Measurements from ENCODE around the gene MLH3.
"Not testable (repeated sequence)": the region's sequence is repeated elsewhere in the genome, so short reads cannot be mapped to it uniquely, and the experiment has no call there.

The MLH3 gene

DNA sequence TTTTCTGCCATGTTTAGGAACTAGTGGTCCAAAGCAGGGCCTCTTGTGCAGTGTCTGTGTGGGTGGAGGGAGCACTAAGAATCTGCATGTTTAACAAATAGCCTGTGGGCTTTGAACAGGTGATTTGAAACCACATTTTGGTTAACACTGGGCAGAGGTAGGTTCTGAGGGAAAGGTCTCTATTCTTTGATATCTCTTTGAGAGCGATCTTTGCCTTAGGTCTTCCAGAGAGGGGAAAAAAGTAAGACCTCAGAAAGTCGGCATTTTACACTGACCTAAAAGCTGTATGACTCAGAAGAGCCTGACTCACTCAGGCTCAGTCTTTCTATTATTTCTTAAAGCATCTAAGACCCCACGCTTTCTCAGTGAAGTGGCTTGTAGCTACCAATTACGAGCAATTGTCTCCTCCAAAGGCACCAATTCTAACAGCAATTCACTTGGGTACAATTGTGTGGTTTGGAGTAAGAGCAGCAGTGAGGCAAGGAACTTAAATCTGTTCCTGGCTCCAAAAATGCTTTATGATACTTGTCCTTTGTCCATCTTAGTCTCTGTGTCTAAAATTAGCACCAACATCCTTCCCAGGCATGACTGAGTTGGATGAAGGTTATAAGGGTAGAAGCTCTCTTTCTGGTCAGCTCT lies 39.8 kb downstream of the MLH3 start:
- H3K36me3 ChIP-seq (ENCODE audit: control insufficient read depth in 2 of 2, insufficient read depth in 2 of 2, low read length in 2 of 2) = peaks cover 63 to 64% of the 10 kb centered on the region in 2 donors
- H3K9ac ChIP-seq (ENCODE audit: low read length in 2 of 2) = peak overlapping the region in 1 of 2 donors; percentile 7
- H3K27me3 ChIP-seq (ENCODE audit: control insufficient read depth in 1 of 2, insufficient read depth in 2 of 2, low read length in 2 of 2) = no peaks in the 10 kb centered on the region
- peaks cover 9% of the 10 kb centered on the region for H3K4me1 ChIP-seq (ENCODE audit: control insufficient read depth, insufficient read depth, low read length)
- no peak overlapping the region for H3K27ac ChIP-seq (ENCODE audit: low read length)
- no peak overlapping the region for H3K4me3 ChIP-seq (ENCODE audit: low read length in 2 of 2)
- no peaks in the 10 kb centered on the region for H3K9me3 ChIP-seq (ENCODE audit: control insufficient read depth in 2 of 2, low read length in 2 of 2)

DNA sequence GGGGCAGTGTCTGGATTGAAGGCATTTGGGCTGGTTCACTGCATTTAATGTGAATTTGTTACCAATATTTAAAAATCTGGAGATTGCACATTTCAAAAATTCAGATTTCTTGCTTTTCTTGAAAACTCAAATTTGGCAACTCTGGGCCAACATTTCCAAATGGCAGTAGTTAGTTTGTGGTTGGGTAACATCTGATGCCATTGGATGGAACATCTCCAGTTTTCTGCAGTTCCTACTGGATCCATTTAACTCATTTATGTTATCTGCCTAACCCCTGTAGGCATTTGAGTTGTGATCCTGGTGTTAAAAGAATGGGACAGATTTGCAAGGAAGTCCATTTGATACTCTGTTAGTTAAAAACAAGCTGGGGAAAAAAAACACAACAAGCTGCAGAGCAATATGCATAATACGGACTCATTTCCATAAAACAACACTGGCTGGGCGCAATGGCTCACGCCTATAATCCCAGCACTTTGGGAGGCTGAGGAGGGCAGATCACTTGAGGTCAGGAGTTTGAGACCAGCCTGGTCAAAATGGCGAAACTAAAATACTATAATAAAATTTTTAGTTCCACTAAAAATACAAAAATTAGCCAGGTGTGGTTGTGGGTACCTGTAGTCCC lies 40.7 kb downstream of the MLH3 start:
- Histone ChIP-seq H3K36me3 (ENCODE audit: control insufficient read depth in 2 of 2, insufficient read depth in 2 of 2, low read length in 2 of 2) (peaks cover 60 to 61% of the 10 kb centered on the region in 2 donors), H3K4me3 (ENCODE audit: low read length in 2 of 2) (no peak overlapping the region), H3K9ac (ENCODE audit: low read length in 2 of 2) (no peak overlapping the region), H3K9me3 (ENCODE audit: control insufficient read depth in 2 of 2, low read length in 2 of 2) (no peaks in the 10 kb centered on the region), H3K4me1 (ENCODE audit: control insufficient read depth, insufficient read depth, low read length) (peaks cover 9% of the 10 kb centered on the region), H3K27ac (ENCODE audit: low read length) (no peak overlapping the region), H3K27me3 (ENCODE audit: control insufficient read depth in 1 of 2, insufficient read depth in 2 of 2, low read length in 2 of 2) (no peaks in the 10 kb centered on the region)

DNA sequence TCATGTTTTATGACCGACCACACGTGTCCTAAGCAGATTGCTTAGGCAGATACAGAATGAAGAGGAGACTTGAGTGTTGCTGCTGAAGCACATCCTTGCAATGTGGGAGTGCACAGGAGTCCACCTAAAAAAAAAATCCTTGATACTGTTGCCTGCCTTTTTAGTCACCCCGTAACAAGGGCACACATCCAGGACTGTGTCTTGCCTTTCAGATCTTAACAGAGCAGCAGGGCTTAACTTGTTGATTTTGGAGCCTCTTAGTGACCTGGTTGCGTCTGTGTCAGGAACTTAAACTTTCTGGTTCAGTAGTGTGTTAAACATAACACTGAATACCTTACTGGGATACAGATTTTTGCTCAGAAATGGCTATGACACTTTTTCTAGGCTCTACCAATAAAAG lies 42.1 kb downstream of the MLH3 start:
- Histone ChIP-seq H3K4me3 (ENCODE audit: low read length in 2 of 2) (no peak overlapping the region), H3K27ac (ENCODE audit: low read length) (no peak overlapping the region), H3K36me3 (ENCODE audit: control insufficient read depth in 2 of 2, insufficient read depth in 2 of 2, low read length in 2 of 2) (peaks cover 51 to 59% of the 10 kb centered on the region in 2 donors), H3K27me3 (ENCODE audit: control insufficient read depth in 1 of 2, insufficient read depth in 2 of 2, low read length in 2 of 2) (no peaks in the 10 kb centered on the region), H3K4me1 (ENCODE audit: control insufficient read depth, insufficient read depth, low read length) (peaks cover 12% of the 10 kb centered on the region), H3K9me3 (ENCODE audit: control insufficient read depth in 2 of 2, low read length in 2 of 2) (no peaks in the 10 kb centered on the region), H3K9ac (ENCODE audit: low read length in 2 of 2) (no peak overlapping the region)

DNA sequence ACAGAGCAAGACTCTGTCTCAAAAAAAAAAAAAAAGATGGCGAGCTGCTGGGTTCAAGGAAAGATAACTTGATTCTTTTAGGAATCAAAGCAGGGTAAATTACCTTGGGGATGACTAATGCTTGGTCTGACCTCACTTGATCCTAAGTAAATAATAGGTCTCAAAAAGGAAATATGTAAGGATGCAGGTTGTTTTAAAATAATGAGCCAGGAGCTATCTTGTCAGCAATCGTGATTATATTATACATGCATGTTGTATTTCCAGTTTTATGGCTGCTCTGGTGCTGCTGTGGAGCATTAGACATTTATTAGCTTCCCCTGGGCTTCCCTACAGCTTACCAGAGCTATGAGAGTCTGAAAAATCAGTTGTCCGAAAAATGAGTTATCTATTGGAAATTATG lies 45.9 kb downstream of the MLH3 start:
- H3K27ac ChIP-seq (ENCODE audit: low read length) = no peak overlapping the region
- no peak overlapping the region for H3K9ac ChIP-seq (ENCODE audit: low read length in 2 of 2)
- H3K4me1 ChIP-seq (ENCODE audit: control insufficient read depth, insufficient read depth, low read length) = peaks cover 17% of the 10 kb centered on the region
- H3K4me3 ChIP-seq (ENCODE audit: low read length in 2 of 2) = no peak overlapping the region
- peaks cover 32 to 47% of the 10 kb centered on the region in 2 donors for H3K36me3 ChIP-seq (ENCODE audit: control insufficient read depth in 2 of 2, insufficient read depth in 2 of 2, low read length in 2 of 2)
- H3K9me3 ChIP-seq (ENCODE audit: control insufficient read depth in 2 of 2, low read length in 2 of 2) = no peaks in the 10 kb centered on the region
- H3K27me3 ChIP-seq (ENCODE audit: control insufficient read depth in 1 of 2, insufficient read depth in 2 of 2, low read length in 2 of 2) = no peaks in the 10 kb centered on the region

DNA sequence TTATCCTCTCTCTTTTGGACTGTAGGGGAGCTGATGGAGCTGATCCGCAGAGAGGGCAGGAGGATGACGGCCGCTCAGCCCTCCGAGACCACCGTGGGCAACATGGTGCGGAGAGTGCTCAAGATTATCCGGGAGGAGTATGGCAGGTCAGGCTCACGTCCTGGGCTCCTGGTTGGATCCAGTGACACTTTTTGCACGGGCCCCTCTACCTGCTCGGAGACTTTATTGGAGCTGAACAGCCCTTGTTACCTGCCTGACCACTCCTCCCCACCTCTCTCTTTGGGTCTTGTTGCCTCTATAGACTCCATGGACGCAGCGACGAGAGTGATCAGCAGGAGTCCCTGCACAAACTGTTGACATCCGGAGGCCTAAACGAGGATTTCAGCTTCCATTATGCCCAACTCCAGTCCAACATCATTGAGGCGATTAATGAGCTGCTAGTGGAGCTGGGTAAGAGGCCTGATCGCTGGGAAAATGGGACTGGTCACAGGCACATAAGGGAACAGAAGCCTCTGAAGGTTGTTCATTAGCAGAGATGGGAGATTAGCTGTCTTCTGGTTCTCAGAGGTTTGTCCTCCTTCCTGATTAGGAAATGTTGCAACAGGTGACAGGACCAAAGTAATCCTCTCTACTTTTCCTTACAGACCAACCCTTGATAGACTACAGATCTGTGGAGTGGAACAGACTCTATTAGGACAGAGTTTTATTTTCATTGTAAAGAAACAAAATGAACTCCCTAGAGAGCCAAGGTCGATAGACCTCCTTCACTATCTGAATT lies 47.8 kb downstream of the MLH3 start:
- Histone ChIP-seq H3K36me3 (ENCODE audit: control insufficient read depth in 2 of 2, insufficient read depth in 2 of 2, low read length in 2 of 2) (peaks cover 21 to 30% of the 10 kb centered on the region in 2 donors), H3K4me3 (ENCODE audit: low read length in 2 of 2) (peak overlapping the region; percentile 98 to 99), H3K27me3 (ENCODE audit: control insufficient read depth in 1 of 2, insufficient read depth in 2 of 2, low read length in 2 of 2) (no peaks in the 10 kb centered on the region), H3K4me1 (ENCODE audit: control insufficient read depth, insufficient read depth, low read length) (peaks cover 17% of the 10 kb centered on the region), H3K9me3 (ENCODE audit: control insufficient read depth in 2 of 2, low read length in 2 of 2) (no peaks in the 10 kb centered on the region), H3K27ac (ENCODE audit: low read length) (peak overlapping the region; percentile 76), H3K9ac (ENCODE audit: low read length in 2 of 2) (peak overlapping the region; percentile 93 to 94)

DNA sequence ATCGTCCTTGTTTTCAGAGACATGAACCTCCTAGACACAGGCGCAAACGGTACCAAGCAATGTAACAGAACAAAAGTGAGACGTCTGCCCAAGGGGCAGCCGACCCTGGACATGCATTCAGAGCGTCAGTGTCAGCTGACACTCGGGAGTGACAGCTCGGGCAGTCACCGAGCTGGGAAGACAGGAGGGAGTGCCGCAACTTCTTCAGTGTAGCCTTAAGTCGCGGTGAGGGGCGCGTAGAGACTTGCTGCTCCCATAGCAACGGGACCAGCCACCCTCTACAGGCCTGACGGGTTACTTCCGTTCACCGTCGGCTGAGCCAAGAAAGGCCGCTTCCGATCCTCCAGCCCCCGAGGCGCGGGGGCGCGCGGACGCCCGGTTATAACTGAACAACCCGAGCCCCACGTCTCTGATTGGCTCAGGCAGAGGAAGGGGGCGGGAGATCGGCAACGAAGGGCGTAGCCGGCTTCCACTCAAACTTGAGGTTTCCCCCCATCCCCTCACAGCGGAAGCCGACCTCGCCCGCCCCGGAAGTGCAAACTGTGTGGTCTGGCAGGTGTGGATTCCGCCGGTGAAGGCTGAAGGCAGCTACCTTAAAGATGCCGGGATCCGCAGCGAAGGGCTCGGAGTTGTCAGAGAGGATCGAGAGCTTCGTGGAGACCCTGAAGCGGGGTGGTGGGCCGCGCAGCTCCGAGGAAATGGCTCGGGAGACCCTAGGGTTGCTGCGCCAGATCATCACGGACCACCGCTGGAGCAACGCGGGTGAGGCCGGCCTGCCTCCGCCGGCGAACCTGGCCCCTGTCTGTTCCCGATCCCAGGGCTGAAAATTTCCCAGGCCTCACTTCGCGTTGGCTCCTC lies 48.6 kb downstream of the MLH3 start, which contains the start of gene EIF2B2:
TSS of gene EIF2B2 (plus strand) at position 530 of the 858 bp plus-strand sequence. CDS start at position 600, 70 bp downstream.
- H3K4me3 ChIP-seq (ENCODE audit: low read length in 2 of 2) = peak within 1 kb of the TSS; percentile 98 to 99
- H3K27ac ChIP-seq (ENCODE audit: low read length) = peak within 1 kb of the TSS; percentile 76
- H3K9ac ChIP-seq (ENCODE audit: low read length in 2 of 2) = peak within 1 kb of the TSS; percentile 93 to 94
- H3K9me3 ChIP-seq (ENCODE audit: control insufficient read depth in 2 of 2, low read length in 2 of 2) = no peaks in the 10 kb centered on the region
- H3K4me1 ChIP-seq (ENCODE audit: control insufficient read depth, insufficient read depth, low read length) = peaks cover 17% of the 10 kb centered on the region
- no peaks in the 10 kb centered on the region for H3K27me3 ChIP-seq (ENCODE audit: control insufficient read depth in 1 of 2, insufficient read depth in 2 of 2, low read length in 2 of 2)
- H3K36me3 ChIP-seq (ENCODE audit: control insufficient read depth in 2 of 2, insufficient read depth in 2 of 2, low read length in 2 of 2) = peaks cover 13 to 22% of the 10 kb centered on the region in 2 donors

DNA sequence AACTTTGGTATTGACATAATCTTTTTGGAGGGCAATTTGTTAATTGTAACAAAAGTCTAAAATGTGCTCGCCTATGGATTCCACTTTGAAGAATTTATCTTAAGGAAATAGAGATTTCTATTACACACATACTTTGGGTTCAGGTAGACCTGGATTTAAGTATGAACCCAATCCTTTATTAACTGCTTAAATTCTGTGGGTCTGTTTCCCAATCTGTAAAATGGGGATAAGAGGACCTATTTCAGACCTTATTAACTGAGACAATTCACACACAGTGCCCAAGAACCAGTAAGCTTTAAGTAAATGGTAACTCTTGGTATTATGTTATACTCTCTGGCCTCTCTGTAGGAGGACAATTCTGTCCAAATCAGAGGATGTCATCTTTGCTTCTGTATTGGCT lies 49.4 kb downstream of the MLH3 start:
- Histone ChIP-seq H3K36me3 (ENCODE audit: control insufficient read depth in 2 of 2, insufficient read depth in 2 of 2, low read length in 2 of 2) (peaks cover 8 to 15% of the 10 kb centered on the region in 2 donors), H3K9me3 (ENCODE audit: control insufficient read depth in 2 of 2, low read length in 2 of 2) (no peaks in the 10 kb centered on the region), H3K27ac (ENCODE audit: low read length) (peak overlapping the region; percentile 76), H3K27me3 (ENCODE audit: control insufficient read depth in 1 of 2, insufficient read depth in 2 of 2, low read length in 2 of 2) (no peaks in the 10 kb centered on the region), H3K4me1 (ENCODE audit: control insufficient read depth, insufficient read depth, low read length) (peaks cover 17% of the 10 kb centered on the region), H3K4me3 (ENCODE audit: low read length in 2 of 2) (peak overlapping the region; percentile 98 to 99), H3K9ac (ENCODE audit: low read length in 2 of 2) (peak overlapping the region; percentile 93 to 94)

GRCh38 chr14:75001261-75001660 lies 50.0 kb downstream of the MLH3 start:
- Histone ChIP-seq H3K27ac (ENCODE audit: low read length) (no peak overlapping the region), H3K9me3 (ENCODE audit: control insufficient read depth in 2 of 2, low read length in 2 of 2) (no peaks in the 10 kb centered on the region), H3K36me3 (ENCODE audit: control insufficient read depth in 2 of 2, insufficient read depth in 2 of 2, low read length in 2 of 2) (peaks cover 1 to 9% of the 10 kb centered on the region in 2 donors), H3K4me1 (ENCODE audit: control insufficient read depth, insufficient read depth, low read length) (peaks cover 17% of the 10 kb centered on the region), H3K27me3 (ENCODE audit: control insufficient read depth in 1 of 2, insufficient read depth in 2 of 2, low read length in 2 of 2) (no peaks in the 10 kb centered on the region), H3K9ac (ENCODE audit: low read length in 2 of 2) (no peak overlapping the region), H3K4me3 (ENCODE audit: low read length in 2 of 2) (no peak overlapping the region)

GRCh38 chr14:74995781-74996180 lies 55.5 kb downstream of the MLH3 start:
- not testable (repeated sequence) for H3K4me3 ChIP-seq (ENCODE audit: low read length in 2 of 2); H3K9me3 ChIP-seq (ENCODE audit: control insufficient read depth in 2 of 2, low read length in 2 of 2); H3K27me3 ChIP-seq (ENCODE audit: control insufficient read depth in 1 of 2, insufficient read depth in 2 of 2, low read length in 2 of 2); H3K27ac ChIP-seq (ENCODE audit: low read length); H3K36me3 ChIP-seq (ENCODE audit: control insufficient read depth in 2 of 2, insufficient read depth in 2 of 2, low read length in 2 of 2); H3K9ac ChIP-seq (ENCODE audit: low read length in 2 of 2); H3K4me1 ChIP-seq (ENCODE audit: control insufficient read depth, insufficient read depth, low read length)

DNA sequence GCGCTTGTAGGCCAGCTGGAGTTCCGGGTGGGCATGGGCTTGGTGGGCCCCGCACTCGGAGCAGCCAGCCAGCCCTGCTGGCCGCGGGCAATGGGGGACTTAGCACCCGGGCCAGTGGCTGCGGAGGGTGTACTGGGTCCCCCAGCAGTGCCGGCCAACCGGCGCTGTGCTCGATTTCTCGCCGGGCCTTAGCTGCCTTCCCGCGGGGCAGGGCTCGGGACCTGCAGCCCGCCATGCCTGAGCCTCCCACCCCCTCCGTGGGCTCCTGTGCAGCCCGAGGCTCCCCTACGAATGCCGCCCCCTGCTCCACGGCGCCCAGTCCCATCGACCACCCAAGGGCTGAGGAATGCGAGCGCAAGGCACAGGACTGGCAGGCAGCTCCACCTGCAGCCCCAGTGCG lies 57.1 kb downstream of the MLH3 start:
- H3K27ac ChIP-seq (ENCODE audit: low read length); H3K36me3 ChIP-seq (ENCODE audit: control insufficient read depth in 2 of 2, insufficient read depth in 2 of 2, low read length in 2 of 2); H3K4me3 ChIP-seq (ENCODE audit: low read length in 2 of 2); H3K9me3 ChIP-seq (ENCODE audit: control insufficient read depth in 2 of 2, low read length in 2 of 2); H3K4me1 ChIP-seq (ENCODE audit: control insufficient read depth, insufficient read depth, low read length); H3K9ac ChIP-seq (ENCODE audit: low read length in 2 of 2); H3K27me3 ChIP-seq (ENCODE audit: control insufficient read depth in 1 of 2, insufficient read depth in 2 of 2, low read length in 2 of 2): not testable (repeated sequence)
